ENCODE results near the gene SLC46A1. TPM values are rescaled to one million over a fixed set of nuclear protein-coding genes. Genes with fewer than 3 reads are reported as not detected.

The SLC46A1 gene
- total and polyA plus RNA-seq, 10 of the 15 experiments (the other 5 are each of a cell fraction or from before 2014, with no cell fraction given) = 1.7 to 6.9 (median 4.0) TPM

DNA sequence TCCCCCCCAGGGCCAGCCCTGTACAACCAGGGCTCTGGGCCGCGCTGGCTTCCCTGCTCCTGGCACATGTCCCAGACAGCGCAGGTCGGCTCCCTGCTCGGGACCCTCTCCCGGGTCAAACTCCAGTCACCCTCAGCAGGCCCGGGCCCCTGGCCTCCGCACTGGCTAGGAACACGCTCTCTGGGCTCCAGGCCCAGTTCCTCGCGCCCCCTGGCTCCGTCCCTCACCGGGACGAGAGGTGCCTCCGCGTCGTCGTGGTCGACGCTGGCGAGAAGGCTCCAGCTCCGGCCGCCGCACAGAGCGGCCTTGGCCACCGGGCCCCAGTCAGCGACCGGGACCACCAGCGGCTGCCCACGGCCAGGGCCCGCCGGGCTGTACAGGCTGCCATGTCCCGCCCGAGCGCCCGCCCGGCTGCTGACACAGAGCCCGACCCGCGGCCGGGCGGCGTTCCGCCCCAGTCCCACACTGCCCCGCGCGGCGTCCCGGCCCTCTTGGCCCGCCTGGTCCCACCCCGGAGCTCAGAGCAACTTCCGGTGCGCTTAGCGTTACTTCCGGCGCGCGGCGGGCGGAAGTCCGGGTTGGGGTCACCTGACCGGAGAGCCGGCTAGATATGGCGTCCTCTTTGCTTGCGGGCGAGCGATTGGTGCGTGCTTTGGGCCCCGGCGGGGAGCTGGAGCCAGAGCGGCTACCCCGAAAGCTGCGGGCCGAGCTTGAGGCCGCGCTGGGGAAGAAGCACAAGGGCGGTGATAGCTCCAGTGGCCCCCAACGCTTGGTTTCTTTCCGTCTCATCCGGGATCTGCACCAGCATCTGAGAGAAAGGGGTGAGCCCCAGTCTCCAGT lies 48.7 kb downstream of the SLC46A1 start, which contains the start of gene POLDIP2 (continued):
- TF ChIP-seq IRF5 (IDR thresholded peaks at IDR 0.05; ENCODE audit: borderline replicate concordance) (no peak), ATF7 (IDR thresholded peaks at IDR 0.05; ENCODE audit: low read depth) (0 out of 2 replicates have a peak, but pooled peaks have one; percentile 16), USF2 (IDR thresholded peaks at IDR 0.05; ENCODE audit: borderline replicate concordance, low read depth, low read length) (peak; percentile 80), BACH1 (IDR thresholded peaks at IDR 0.05; ENCODE audit: borderline replicate concordance) (peak; percentile 86), NFYB (IDR thresholded peaks at IDR 0.05; ENCODE audit: insufficient read depth, low read depth, low read length) (peak; percentile 17; the same call in 1 of the 2 replicates), NBN (IDR thresholded peaks at IDR 0.05) (peak; percentile 59), ETV6 (conservative IDR thresholded peaks at IDR 0.05 in 1 of 2, IDR thresholded peaks at IDR 0.05 in 1 of 2; ENCODE audit: borderline replicate concordance in 1 of 2, low read depth in 1 of 2) (peak in 1 of 2 experiments; percentile 34; a peak in 1 of 4 replicates), SREBF1 (IDR thresholded peaks at IDR 0.05; ENCODE audit: low read length) (peak; percentile 12; the same call in 1 of the 2 replicates), KDM1A (IDR thresholded peaks at IDR 0.05; ENCODE audit: borderline replicate concordance) (no peak), CREM (IDR thresholded peaks at IDR 0.05; ENCODE audit: low read depth) (peak; percentile 93), PKNOX1 (IDR thresholded peaks at IDR 0.05) (peak; percentile 65), TCF3 (IDR thresholded peaks at IDR 0.05; ENCODE audit: borderline replicate concordance, insufficient read depth, low read depth, low read length) (0 out of 2 replicates have a peak, but pooled peaks have one; percentile 60), ZNF217 (IDR thresholded peaks at IDR 0.05) (no peak), EZH2 (IDR thresholded peaks at IDR 0.05; ENCODE audit: borderline replicate concordance, control insufficient read depth, low read depth, low read length) (no peak), RAD51 (IDR thresholded peaks at IDR 0.05) (peak; percentile 90), ZNF274 (IDR thresholded peaks at IDR 0.05; ENCODE audit: insufficient read depth, insufficient read length) (no peak), MEF2B (IDR thresholded peaks at IDR 0.05; ENCODE audit: partially characterized antibody, poor library complexity, severe bottlenecking) (no peak)
- TF ChIP-seq, protein P1, sequence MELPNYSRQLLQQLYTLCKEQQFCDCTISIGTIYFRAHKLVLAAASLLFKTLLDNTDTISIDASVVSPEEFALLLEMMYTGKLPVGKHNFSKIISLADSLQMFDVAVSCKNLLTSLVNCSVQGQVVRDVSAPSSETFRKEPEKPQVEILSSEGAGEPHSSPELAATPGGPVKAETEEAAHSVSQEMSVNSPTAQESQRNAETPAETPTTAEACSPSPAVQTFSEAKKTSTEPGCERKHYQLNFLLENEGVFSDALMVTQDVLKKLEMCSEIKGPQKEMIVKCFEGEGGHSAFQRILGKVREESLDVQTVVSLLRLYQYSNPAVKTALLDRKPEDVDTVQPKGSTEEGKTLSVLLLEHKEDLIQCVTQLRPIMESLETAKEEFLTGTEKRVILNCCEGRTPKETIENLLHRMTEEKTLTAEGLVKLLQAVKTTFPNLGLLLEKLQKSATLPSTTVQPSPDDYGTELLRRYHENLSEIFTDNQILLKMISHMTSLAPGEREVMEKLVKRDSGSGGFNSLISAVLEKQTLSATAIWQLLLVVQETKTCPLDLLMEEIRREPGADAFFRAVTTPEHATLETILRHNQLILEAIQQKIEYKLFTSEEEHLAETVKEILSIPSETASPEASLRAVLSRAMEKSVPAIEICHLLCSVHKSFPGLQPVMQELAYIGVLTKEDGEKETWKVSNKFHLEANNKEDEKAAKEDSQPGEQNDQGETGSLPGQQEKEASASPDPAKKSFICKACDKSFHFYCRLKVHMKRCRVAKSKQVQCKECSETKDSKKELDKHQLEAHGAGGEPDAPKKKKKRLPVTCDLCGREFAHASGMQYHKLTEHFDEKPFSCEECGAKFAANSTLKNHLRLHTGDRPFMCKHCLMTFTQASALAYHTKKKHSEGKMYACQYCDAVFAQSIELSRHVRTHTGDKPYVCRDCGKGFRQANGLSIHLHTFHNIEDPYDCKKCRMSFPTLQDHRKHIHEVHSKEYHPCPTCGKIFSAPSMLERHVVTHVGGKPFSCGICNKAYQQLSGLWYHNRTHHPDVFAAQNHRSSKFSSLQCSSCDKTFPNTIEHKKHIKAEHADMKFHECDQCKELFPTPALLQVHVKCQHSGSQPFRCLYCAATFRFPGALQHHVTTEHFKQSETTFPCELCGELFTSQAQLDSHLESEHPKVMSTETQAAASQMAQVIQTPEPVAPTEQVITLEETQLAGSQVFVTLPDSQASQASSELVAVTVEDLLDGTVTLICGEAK (IDR thresholded peaks at IDR 0.05; ENCODE audit: borderline replicate concordance) = peak; percentile 97
- TF ChIP-seq, protein P2, sequence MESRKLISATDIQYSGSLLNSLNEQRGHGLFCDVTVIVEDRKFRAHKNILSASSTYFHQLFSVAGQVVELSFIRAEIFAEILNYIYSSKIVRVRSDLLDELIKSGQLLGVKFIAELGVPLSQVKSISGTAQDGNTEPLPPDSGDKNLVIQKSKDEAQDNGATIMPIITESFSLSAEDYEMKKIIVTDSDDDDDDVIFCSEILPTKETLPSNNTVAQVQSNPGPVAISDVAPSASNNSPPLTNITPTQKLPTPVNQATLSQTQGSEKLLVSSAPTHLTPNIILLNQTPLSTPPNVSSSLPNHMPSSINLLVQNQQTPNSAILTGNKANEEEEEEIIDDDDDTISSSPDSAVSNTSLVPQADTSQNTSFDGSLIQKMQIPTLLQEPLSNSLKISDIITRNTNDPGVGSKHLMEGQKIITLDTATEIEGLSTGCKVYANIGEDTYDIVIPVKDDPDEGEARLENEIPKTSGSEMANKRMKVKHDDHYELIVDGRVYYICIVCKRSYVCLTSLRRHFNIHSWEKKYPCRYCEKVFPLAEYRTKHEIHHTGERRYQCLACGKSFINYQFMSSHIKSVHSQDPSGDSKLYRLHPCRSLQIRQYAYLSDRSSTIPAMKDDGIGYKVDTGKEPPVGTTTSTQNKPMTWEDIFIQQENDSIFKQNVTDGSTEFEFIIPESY (IDR thresholded peaks at IDR 0.05) = no peak
